GM19099 (cell line): ENCODE results near the gene HPN.

Experiments used
- POLR2A ChIP-seq: IDR thresholded peaks from 3 replicates; pipeline ENCODE4 v1.6.1; 2011; ENCODE audit warnings: low read depth; ENCODE audit not compliant: insufficient read length; ENCODE audit errors: extremely low read depth

Gene HPN

DNA sequence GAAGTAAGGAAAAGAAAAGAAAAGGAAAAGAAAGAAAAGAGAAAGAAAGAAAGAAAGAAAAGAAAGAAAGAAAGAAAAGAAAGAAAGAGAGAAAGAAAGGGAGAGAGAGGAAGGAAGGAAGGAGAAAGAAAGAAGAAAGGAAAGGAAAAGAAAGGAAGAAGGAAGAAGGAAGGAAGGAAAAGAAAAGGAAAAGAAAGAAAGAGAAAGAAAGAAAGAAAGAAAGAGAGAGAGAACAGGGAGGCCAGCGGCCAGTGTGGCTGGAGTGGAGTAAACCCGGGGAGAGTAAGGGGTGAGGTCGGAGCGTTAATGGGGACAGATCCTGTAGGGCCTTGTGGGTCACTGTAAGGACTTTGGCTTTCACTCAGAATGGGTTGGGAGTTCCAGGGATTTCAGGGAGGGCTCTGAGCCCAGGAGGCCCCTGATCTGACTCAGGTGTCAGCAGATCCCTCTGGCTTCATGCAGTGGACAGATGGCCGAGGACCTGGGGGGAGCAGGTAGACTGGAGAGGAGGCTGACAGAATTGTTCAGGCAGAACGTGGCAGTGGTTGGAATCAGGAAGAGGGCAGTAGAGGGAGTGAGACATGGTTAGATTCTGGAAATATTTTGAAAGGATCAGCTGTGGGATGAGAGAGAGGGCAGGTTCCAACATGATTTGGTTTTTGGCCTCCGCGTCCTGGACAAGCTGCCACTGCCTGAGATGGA, 54.3 kb downstream of the HPN start:
- no peak for TF ChIP-seq POLR2A

DNA sequence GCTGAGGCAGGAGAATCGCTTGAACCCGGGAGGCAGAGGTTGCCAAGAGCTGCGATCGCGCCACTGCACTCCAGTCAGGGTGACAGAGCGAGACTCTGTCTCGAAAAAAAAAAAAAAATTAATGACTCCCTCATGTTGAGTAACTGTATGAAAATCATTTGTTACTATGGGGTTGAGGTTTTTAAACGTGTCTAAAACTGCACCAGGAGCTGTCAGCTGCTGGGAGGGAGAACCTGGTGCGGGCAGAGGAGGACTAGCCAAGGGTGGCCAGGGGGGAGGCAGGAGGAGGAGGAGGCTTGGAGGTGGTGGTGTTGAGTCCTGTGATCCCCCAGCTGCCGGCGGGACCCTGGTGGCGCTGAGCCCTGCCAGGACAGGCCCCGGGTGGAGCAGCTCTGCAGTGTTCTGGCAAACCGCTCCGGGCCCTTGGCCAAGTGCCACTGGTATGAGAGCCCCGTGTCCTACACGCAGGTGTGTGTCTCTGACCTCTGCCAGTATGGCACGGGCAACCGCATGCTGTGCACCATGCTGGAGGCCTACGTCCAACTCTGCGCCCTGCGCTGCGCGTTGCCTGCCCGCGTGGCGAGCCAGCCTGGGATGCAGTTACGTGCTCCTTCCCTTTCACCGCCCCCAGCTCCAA, 57.0 kb downstream of the HPN start:
- TF ChIP-seq POLR2A: no peak

DNA sequence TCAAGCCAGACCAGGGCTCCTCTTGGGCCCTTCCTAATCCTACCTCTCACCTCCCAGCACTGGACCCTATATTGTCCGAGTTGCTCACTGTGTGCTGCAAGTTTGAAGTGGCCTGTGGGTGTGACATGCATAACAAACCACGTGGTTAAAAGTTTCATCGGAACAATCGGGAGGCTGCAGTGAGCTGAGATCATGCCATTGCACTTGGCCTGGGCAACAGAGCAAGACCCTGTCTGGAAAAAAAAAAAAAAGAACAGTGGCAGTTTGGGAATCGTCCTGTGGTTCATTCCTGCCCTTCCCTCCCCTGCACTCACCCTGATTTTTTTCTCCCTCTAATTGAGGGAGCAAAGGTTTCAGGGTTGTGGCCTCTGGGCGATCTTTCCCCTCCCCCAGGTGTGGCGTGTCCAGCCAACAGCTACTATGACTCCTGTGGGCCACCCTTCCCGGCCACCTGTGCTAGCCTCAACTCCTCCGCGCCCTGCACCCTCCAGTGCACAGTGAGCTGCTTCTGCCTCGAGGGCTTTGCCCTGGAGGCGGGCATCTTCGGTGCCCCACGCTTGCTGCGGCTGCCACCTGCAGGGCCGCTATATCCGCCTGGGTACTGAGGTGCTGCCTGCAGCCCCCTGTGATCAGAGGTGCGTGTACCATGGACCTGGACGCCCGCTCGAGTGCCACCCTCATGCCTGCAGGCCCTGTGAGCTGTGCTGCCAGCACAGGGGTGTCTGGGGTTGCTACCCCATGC, 57.8 kb downstream of the HPN start:
- TF ChIP-seq POLR2A: no peak

DNA sequence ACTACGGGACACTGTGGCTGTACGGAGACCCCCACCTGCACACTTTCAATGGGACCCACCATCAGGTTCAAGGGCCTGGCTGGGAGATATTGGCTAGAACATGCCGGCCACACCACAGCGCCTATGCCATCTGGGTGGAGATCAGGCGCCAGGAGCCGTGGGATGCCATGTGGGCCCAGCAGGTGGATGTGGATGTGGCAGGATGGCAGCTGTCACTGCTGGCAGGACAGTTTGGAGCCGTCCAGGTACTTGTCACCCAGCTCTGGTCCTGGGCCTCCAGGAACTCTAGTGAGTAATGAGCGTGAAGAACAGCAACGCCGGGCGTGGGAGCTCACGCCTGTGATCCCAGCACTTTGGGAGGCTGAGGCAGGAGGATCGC, 58.4 kb downstream of the HPN start:
- no peak for TF ChIP-seq POLR2A

DNA sequence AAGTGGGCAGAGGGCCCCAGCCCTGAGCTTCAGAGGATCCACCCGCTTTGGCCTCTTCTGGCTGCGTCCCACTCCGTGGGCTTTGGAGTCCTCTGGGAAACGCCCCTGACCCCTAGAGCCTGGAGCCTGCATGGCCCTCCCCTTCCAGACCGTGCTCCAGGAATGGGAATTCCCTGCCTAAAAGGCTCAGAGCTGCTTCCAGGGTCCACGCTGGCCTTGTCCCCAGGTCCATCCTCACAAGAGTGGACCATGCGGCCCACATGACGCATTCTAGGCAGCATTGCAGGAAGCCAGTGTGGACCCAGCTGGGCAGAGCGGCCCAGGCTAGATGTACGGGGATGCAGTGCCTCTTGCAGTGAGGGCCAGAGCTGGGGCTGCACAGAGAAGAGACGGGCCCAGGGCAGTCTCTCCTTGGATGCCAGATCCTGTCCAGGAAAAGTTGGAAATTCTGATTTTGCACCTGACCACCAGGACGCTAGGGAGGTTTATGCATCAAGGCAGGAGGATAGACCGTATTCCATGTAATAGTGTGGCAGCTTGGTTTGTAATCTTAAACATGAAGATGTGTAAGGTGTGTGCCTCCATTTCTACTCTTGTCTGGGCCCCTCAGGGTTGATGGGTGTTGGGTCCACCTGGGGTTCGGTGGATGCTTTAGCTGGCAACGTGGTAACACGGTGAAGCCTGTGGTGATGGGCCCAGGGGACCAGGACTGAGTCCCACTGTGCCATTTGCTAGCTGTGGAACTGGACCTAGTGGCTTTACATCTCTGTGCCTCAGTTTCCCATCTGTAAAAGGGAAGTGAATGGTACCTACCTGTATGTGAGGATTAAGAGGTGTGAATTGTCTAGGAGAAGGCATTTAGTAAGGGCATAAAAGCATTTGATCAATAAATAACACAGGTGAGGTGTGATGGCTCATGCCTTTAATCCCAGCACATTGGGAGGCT, 59.3 kb downstream of the HPN start:
- TF ChIP-seq POLR2A: no peak

DNA sequence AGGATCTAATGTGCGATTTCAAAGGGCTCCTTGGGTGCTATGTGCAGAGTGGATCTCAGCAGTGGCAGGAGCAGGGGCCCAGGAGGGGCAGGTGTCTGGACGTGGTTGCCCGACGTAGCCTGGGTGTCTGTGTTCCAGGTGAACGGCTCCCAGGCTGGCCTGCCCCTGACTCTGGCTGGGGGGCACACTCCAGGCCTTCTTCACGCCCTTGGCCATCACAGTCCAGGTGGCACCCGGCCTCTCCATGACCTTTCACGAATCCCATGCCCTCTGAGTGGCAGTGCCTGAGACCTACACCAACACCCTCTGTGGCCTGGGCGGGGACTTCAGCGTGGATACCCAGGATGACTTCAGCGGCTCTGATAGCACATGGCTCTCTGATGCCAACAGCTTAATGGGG, 62.8 kb downstream of the HPN start:
- TF ChIP-seq POLR2A: no peak

DNA sequence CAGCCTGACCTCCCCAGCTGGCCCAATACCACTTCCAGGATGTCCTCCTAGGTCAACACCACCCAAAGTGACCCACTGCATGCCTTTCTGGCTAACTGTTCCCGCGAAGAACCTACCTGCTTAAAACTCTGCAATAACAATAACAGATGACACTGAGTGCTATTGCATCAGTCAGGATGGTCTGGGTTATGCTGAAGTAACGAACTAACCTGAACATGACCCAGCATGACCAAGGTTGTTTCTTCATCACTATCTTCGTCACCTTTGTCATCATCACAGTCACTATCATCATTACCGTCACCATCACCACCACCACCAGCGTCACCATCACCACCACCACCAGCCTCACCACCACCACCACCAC, 63.5 kb downstream of the HPN start:
- TF ChIP-seq POLR2A: no peak

DNA sequence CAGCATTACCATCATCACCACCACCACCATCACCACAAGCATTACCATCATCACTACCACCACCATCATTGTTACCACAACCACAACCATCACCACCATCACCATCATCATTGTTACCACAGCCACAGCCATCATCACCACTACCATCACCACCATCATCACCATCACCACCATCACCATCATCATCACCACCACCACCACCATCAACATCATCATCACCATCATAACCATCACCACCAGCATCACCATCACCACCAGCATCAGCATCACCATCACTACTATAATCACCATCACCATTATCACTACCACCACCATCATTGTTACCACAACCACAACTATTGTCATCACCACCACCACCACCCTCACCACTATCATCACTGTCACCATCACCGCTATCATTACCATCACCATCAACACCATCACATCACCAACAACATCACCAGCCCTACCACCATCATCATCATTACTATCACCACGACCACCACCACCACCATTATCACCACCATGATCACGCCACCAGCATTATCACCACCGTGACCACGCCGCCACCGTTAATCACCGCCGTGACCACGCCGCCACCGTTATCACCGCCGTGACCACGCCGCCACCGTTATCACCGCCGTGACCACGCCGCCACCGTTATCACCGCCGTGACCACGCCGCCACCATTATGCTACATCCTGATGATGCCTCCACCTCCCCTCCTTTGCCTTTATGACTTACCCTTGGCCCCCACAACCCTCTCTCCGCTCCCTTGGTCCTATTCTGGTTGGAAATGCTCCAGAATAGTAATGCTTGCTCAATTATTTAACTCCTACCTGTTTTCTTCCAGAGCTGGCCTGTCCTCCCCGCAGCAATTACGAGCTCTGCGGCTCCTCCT, 64.1 kb downstream of the HPN start:
- TF ChIP-seq POLR2A: no peak

DNA sequence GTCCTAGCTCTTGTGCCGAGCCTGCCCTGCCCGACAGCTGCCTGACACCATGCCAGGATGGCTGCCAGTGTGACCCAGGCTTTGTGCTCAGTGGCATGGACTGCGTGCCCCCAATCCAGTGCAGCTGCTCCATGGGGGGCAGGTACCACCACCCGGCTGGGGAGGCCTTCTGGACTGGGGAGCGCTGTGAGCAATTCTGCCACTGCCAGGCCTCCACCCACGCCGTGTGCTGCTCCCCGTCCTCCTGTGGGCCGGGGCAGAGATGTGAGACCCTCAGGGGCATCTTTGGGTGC, 64.7 kb downstream of the HPN start:
- TF ChIP-seq POLR2A: no peak

DNA sequence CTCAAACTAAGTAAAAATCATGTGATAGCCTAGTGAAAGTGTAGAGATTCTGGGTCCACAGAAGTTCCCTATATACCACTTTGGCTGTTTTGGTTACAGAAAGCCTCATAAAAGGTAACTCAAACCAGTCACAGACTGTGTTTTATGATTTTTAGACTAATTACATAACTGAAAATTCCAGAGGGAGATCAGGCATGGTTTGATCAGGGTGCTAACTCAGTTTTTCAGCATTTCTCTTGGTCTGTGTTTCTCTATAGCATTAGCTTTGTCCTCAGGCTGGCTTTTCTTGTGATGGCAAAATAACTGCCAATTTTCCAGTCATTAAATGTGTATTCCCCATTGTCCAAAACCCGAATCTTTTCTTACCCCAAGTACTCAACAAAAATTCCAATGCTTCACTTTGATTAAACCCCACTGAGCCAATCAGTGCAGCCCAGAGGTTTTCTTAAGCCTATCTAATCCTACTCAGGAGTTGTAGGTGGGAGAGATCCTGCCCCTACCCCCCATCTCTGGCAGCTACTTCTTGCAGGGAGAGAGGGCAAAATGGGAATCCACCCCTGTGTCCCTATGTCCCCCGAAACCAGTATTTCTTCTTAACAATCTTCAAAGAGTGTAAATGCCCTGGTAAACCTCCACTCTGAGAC, 65.5 kb downstream of the HPN start:
- no peak for TF ChIP-seq POLR2A

DNA sequence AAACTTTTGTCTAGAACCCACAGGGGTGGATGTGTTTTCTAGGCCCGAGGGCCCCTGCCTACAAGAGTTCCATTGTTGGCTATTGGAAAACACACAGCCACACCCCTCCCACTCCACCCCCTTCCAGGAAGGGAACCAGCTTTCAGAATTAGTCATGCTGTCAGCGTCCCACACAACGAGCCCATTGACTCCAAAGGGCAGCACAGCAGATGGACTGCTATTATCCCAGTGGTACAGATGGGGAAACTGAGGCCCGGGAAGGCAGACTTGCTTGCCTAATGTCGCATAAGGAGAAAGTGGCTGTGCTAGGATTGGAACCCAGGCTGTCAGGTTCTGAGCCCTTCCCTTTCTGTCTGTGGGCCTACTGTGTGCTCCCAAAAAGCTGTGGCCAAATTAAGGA, 66.0 kb downstream of the HPN start:
- TF ChIP-seq POLR2A: no peak

DNA sequence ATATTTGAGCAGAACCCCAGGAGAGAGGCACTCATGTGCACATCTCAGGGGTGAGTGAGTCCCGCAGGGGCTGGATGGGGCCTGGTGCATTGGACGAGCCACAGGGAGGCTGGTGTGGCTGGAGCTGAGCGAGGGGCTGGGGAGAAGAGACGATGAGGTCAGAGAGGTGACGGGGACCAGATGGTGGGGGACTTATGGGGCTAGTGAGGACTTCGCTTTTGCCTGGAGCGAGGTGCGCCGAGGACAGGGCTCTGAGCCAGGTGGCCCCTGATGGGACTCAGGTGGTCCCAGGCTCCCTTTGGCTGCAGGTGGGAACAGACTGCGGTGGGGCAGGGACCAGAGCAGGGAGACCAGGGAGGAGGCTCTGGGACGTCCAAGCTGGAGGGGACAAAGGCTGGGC, 67.2 kb downstream of the HPN start:
- no peak for TF ChIP-seq POLR2A

DNA sequence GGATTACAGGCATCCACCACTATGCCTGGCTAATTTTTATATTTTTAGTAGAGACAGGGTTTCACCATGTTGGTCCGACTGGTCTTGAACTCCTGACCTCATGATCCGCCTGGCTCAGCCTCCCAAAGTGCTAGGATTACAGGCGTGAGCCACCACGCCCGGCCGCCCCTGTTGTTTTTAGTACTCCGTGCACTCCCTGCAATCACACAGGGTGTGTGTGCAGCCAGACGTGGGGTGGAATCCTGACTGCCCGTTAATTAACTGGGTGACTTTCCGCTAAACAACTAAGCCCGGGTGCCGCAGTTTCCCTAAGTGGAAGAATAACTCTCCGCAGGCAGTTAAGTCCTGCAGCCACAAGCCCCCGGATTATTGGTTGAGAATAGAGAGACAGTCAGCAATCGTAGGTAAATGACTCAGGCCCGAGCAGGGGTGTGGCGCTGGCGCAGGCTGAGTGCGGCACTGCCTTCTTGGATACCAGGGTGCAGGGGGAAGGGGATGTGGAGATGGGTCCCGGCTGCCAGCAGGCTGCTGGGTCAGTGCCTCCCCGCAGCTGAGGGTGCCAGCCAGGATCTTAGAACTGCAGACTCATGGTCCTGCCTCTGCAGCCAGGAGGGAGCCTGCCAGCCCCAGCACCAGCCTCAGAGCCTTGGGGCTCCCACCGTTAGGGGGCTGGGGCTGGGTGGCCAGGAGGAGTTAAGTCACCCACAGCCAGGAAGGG, 68.0 kb downstream of the HPN start:
- no peak for TF ChIP-seq POLR2A
